Gastroesophageal sphincter (tissue), 4 donors: Measurements from ENCODE around the gene THBS2. TPM values are rescaled to one million over a fixed set of nuclear protein-coding genes. Genes with fewer than 3 reads are reported as not detected.
"Not testable (repeated sequence)": the region's sequence is repeated elsewhere in the genome, so short reads cannot be mapped to it uniquely, and the experiment has no call there.

Experiments used
- ATAC-seq: fragments of 150-250 bp; one replicate; pipeline ENCODE4 v1.9.1; 2016; ENCODE audit warnings: mild to moderate bottlenecking, moderate library complexity
- H3K27ac ChIP-seq, 4 donors: fragments of 200-600 bp; sonication (generic) in 3 of 4; 1 replicate in 3 of 4; 2 replicates in 1 of 4; pipeline ENCODE4 v1.5.1; 2016 to 2019
- H3K27me3 ChIP-seq: fragments of 200-600 bp; sonication (generic); one replicate; pipeline ENCODE4 v1.5.1; 2019
- H3K36me3 ChIP-seq, 2 donors: fragments of 200-600 bp; sonication (generic); one replicate each; pipeline ENCODE4 v1.5.1; 2019; ENCODE audit warnings: control low read depth in 1 of 2
- H3K4me1 ChIP-seq, 3 donors: fragments of 200-600 bp; sonication (generic); 1 replicate in 2 of 3; 2 replicates in 1 of 3; pipeline ENCODE4 v1.5.1; 2016 to 2019; ENCODE audit warnings: control low read depth in 2 of 3
- H3K4me3 ChIP-seq, 2 donors: fragments of 200-600 bp; sonication (generic); one replicate each; pipeline ENCODE4 v1.5.1; 2019; ENCODE audit warnings: mild to moderate bottlenecking in 1 of 2, moderate library complexity in 1 of 2
- H3K9me3 ChIP-seq, 3 donors: fragments of 200-600 bp; sonication (generic); one replicate each; pipeline ENCODE4 v1.5.1; 2017 to 2019; ENCODE audit warnings: control low read depth in 2 of 3
- EP300 ChIP-seq: sonication (generic); formaldehyde crosslinking; IDR thresholded peaks from one replicate; pipeline ENCODE4 v1.6.1; 2017; ENCODE audit warnings: antibody characterized with exemption, mild to moderate bottlenecking
- POLR2A ChIP-seq, 2 donors: fragments of 450-650 bp; IDR thresholded peaks; one replicate each; pipeline ENCODE4 v1.6.1; 2017; ENCODE audit warnings: antibody characterized with exemption in 2 of 2, mild to moderate bottlenecking in 2 of 2, moderate library complexity in 1 of 2
- POLR2AphosphoS5 ChIP-seq: sonication (generic); formaldehyde crosslinking; IDR thresholded peaks from one replicate; pipeline ENCODE4 v1.6.1; 2017; ENCODE audit warnings: antibody characterized with exemption
- WGBS, 2 donors: methylation state at CpG; one replicate each; pipeline ENCODE4 v1.1.5; 2018; ENCODE audit warnings: low coverage in 1 of 2; 5-methylcytosine and 5-hydroxymethylcytosine counted together
- total RNA-seq, 4 donors: library from RNA; depleted of rRNA; stranded (reverse); fragments of >200 nt; gene quantifications; one replicate each; pipeline ENCODE4 v1.1.0, GENCODE V29; 2016
- TF ChIP-seq, protein P1 (sequence below), 4 experiments: fragments of 200-600 bp in 2 of 4; fragments of 450-650 bp in 2 of 4; sonication (generic) in 1 of 4; IDR thresholded peaks; one replicate each; pipeline ENCODE4 v1.5.1; 2017 to 2019; ENCODE audit warnings: antibody characterized with exemption in 4 of 4, mild to moderate bottlenecking in 2 of 4, moderate library complexity in 2 of 4

Gene THBS2
- total RNA-seq, 4 donors from 2014 or later = 21.5 to 41.9 (median 35.7) TPM

DNA sequence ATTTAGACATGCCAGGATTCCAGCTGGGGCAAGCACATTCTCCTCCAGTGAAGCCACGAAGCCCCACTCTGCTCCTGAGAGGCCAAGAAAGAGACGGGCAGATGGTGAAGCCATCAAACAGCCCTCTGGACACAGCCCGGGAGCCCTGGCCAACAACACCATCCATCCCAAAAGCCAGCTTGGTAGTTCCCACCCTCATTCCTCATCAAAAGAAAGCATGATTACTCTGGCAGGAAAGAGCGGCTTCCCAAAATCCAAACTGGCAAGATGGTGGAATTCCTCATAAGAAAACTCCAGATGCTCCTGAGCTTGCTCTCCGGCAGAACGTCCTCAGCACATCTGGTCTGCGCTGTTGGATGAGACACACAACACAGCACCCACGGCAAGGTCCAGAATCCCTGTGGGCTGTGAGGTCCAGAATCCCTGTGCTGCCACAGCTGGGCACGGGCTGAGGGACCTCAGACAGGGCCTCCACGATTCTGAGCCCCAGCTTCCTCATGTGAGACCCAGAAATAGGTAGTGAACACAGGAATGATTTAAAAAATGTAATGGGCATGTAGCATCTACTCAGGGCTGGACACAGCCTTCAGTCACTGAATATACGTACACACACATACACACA, 52.6 kb downstream of the THBS2 start:
- Histone ChIP-seq H3K27me3 (no peaks in the 10 kb centered on the region), H3K4me1 (peaks cover 0 to 19% (median 6%) of the 10 kb centered on the region in 3 donors), H3K27ac (no peak overlapping the region), H3K9me3 (no peaks in the 10 kb centered on the region), H3K4me3 (no peak overlapping the region), H3K36me3 (no peaks in the 10 kb centered on the region)
- 52 to 92% methylated on average over 2 to 3 of the region's 11 CpGs for WGBS, 2 donors
- TF ChIP-seq EP300 (no peak), POLR2AphosphoS5 (no peak), POLR2A (IDR thresholded peaks at IDR 0.05) (no peak)
- TF ChIP-seq, protein P1, sequence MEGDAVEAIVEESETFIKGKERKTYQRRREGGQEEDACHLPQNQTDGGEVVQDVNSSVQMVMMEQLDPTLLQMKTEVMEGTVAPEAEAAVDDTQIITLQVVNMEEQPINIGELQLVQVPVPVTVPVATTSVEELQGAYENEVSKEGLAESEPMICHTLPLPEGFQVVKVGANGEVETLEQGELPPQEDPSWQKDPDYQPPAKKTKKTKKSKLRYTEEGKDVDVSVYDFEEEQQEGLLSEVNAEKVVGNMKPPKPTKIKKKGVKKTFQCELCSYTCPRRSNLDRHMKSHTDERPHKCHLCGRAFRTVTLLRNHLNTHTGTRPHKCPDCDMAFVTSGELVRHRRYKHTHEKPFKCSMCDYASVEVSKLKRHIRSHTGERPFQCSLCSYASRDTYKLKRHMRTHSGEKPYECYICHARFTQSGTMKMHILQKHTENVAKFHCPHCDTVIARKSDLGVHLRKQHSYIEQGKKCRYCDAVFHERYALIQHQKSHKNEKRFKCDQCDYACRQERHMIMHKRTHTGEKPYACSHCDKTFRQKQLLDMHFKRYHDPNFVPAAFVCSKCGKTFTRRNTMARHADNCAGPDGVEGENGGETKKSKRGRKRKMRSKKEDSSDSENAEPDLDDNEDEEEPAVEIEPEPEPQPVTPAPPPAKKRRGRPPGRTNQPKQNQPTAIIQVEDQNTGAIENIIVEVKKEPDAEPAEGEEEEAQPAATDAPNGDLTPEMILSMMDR (IDR thresholded peaks at IDR 0.05) = no peak
- ATAC-seq = no peak

DNA sequence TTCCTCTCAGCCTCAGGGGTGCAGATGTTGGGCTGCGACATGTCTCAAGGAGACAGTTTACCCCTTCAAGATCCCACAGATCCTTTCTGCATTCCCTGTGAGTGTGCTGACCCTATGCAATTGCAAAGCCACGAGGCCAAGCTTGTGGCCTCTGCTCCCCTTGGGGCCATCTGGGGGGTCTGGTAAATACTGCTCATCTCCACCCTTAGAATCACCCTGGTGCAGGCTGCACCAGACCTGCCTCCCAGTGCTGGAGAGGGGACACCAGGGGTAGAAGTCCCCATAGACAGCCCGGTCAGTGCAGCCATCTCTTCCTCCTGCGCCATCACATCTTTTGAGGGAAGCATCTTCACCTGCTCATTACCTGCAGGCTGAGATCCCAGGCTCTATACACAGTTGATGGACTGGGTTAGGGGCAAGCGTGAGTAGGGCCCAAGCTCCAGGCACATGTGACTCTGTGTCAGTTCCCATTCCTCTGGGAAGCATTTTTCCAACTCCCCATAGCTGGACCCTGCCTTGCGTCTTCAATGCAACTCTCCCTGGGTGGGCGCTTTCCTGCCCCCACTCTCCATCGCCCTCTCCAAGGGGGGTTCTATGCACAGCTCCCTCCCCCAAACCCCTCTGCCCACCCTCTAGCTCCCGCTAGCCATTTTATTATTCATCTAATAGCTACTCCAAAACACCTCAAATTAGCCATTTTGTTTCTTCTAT, 53.9 kb downstream of the THBS2 start:
- H3K27ac ChIP-seq = no peak overlapping the region
- 90 to 94% methylated on average over 2 to 6 of the region's 9 CpGs for WGBS, 2 donors
- ATAC-seq = no peak
- TF ChIP-seq EP300 = no peak
- TF ChIP-seq, protein P1 (IDR thresholded peaks at IDR 0.05) = no peak
- no peak for TF ChIP-seq POLR2A (IDR thresholded peaks at IDR 0.05)
- TF ChIP-seq POLR2AphosphoS5 = no peak
- H3K4me3 ChIP-seq = no peak overlapping the region
- no peaks in the 10 kb centered on the region for H3K36me3 ChIP-seq
- no peaks in the 10 kb centered on the region for H3K27me3 ChIP-seq
- H3K9me3 ChIP-seq = no peaks in the 10 kb centered on the region
- H3K4me1 ChIP-seq = peaks cover 0 to 6% (median 0%) of the 10 kb centered on the region in 3 donors

DNA sequence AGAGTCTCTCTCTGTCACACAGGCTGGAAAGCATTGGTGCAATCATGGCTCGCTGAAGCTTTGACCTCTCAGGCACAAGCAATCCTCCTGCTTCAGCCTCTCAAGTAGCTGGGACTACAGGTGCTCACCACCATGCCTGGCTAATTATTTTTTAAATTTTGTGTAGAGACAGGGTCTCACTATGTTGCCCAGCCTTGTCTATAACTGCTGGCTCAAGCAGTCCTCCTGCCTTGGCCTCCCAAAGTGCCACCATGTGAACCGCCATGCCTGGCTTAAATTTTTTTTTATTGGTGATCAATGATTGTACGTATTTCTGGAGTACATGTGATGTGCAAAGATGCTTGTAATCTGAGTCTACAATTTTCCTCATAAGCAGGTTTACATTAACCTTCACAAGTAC, 54.8 kb downstream of the THBS2 start:
- no peak for ATAC-seq
- WGBS, 2 donors = 83 to 95% methylated on average over 2 to 3 of the region's 3 CpGs
- Histone ChIP-seq H3K9me3 (no peaks in the 10 kb centered on the region), H3K4me1 (no peaks in the 10 kb centered on the region), H3K36me3 (no peaks in the 10 kb centered on the region), H3K27ac (no peak overlapping the region), H3K27me3 (no peaks in the 10 kb centered on the region), H3K4me3 (no peak overlapping the region)
- TF ChIP-seq EP300 = no peak
- TF ChIP-seq POLR2AphosphoS5 = no peak
- TF ChIP-seq POLR2A (IDR thresholded peaks at IDR 0.05) = no peak
- TF ChIP-seq, protein P1 (IDR thresholded peaks at IDR 0.05) = no peak

DNA sequence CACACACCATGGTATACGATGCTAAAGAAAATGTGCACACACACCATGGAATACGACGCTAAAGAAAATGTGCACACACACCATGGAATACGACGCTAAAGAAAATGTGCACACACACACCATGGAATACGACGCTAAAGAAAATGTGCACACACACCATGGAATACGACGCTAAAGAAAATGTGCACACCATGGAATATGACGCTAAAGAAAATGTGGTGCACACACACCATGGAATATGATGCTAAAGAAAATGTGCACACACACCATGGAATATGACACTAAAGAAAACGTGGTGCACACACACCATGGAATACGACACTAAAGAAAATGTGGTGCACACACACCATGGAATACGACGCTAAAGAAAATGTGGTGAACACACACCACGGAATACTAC, 55.7 kb downstream of the THBS2 start:
- not testable (repeated sequence) for H3K9me3 ChIP-seq, H3K4me1 ChIP-seq, H3K4me3 ChIP-seq, H3K27ac ChIP-seq, ATAC-seq, H3K36me3 ChIP-seq, H3K27me3 ChIP-seq
- 85 to 94% methylated on average over 10 to 15 of the region's 15 CpGs for WGBS, 2 donors

DNA sequence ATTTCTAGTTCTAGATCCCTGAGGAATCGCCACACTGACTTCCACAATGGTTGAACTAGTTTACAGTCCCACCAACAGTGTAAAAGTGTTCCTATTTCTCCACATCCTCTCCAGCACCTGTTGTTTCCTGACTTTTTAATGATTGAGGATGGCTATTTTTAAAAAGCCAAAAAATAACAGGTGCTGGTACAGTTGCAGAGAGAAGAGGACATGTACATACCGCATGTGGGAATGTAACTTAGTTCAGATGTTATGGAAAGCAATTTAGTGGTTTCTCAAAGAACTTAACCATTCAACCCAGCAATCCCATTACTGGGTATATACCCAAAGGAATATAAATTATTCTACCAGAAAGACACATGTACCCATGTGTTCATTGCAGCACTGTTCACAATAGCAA, 57.4 kb downstream of the THBS2 start:
- H3K9me3 ChIP-seq, ATAC-seq, H3K27ac ChIP-seq, H3K4me1 ChIP-seq, H3K36me3 ChIP-seq, H3K27me3 ChIP-seq, H3K4me3 ChIP-seq: not testable (repeated sequence)
- WGBS, 2 donors = 100% methylated on average over 1 of the region's 2 CpGs

DNA sequence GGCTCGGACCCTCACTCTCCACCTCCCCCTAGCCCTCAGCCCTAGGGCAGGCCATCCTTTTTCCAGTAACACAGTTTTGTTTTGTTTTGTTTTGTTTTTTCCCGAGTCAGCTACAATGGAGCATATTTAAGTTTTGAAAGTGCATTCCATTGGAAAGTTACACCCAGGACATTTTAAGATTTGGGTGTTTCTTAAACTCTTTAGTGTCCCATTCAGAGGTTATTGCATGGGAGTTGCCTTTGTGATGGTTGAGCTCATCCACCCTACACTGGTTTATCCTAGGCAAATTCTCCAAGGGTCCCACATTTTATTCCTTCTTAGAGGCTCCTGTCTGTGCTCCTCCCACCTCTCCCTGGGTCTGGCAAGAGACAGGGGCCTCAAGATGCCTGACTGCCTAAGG, 58.9 kb downstream of the THBS2 start:
- Histone ChIP-seq H3K4me3 (no peak overlapping the region), H3K27ac (no peak overlapping the region), H3K4me1 (peaks cover 0 to 16% (median 0%) of the 10 kb centered on the region in 3 donors), H3K36me3 (no peaks in the 10 kb centered on the region), H3K9me3 (no peaks in the 10 kb centered on the region), H3K27me3 (no peaks in the 10 kb centered on the region)
- ATAC-seq = no peak
- 62% methylated on average over 2 of the region's 2 CpGs for WGBS, 2 donors
- no peak for TF ChIP-seq EP300
- TF ChIP-seq, protein P1 (IDR thresholded peaks at IDR 0.05) = no peak
- no peak for TF ChIP-seq POLR2A (IDR thresholded peaks at IDR 0.05)
- no peak for TF ChIP-seq POLR2AphosphoS5
